ENCODE results near the gene AHSP.
"Not testable (repeated sequence)": the region's sequence is repeated elsewhere in the genome, so short reads cannot be mapped to it uniquely, and the experiment has no call there.

AHSP gene

DNA sequence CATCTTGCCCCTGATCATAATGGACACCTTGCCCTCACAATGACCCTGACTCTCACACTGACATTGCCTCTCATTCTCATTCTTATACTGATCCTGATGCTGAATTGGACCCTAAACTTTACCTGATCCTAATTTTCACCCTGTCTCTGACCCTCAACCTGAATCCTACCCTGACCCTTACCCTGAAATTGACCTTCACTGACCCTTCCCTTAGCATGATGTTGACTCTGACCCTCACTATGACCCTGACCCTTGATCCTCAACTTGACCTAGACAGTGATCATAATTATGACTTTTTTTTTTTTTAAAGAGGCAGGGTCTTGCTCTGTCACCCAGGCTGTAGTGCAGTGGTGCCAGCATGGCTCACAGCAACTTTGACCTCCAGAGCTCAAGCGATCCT is 3.4 kb downstream of the AHSP start:
- no peak for DNase-seq (ENCODE audit: low read depth in 2 of 2)

DNA sequence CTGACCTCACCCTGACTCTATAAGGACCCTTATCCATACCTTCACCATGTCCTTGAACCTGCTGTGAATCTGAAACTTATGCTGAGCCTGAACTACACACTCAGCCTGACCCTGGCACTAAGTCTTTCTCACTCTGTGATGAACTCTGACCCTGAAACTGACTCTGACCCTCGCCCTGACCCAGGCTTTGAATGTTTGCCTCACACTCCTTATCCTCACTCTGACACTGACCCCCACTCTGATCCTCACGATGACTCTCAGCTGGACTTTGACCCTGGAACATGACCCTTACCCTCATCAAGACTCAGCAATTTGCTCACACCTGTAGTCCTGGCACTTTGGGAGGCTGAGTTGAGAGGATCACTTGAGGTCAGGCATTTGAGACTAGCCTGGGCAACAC is 4.4 kb downstream of the AHSP start:
- DNase-seq (ENCODE audit: low read depth in 2 of 2) = no peak

DNA sequence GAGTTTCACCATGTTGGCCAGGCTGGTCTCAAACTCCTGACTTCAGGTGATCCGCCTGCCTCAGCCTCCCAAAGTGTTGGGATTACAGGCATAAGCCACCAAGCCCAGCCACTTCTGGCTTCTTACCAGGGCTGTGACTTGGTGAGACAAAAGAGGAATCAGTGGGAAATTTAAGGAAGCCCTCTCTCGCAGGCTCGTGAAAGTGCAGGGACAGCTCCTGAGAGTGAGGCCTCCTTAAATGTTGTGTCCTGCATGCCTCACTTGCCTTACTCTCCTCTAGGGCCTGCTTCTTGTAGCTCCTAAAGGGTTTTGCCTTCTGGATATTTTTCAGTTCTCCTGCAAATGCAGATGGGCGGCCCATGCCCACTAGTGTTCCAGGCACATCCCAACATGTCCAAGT is 5.2 kb downstream of the AHSP start:
- no peak for DNase-seq (ENCODE audit: low read depth in 2 of 2)

DNA sequence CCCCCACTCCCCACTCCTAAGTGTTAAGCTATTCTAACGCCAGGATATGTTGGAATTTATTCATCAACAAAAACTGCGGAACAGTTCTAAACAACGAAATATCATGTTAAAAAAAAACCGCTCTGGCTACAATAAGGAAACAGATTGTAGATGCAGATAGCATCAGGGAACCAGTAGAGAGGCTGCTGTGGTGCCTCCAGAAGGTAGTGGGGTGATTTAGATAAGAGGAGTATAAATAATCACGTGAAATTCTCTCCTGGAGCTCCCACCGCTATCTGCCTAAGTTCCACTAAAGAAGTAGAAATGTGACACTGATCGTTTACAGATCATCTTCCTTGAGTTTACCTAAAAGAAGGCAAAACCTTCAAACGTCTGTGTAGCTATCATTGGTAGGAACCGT is 8.0 kb downstream of the AHSP start:
- DNase-seq (ENCODE audit: low read depth in 2 of 2) = no peak

DNA sequence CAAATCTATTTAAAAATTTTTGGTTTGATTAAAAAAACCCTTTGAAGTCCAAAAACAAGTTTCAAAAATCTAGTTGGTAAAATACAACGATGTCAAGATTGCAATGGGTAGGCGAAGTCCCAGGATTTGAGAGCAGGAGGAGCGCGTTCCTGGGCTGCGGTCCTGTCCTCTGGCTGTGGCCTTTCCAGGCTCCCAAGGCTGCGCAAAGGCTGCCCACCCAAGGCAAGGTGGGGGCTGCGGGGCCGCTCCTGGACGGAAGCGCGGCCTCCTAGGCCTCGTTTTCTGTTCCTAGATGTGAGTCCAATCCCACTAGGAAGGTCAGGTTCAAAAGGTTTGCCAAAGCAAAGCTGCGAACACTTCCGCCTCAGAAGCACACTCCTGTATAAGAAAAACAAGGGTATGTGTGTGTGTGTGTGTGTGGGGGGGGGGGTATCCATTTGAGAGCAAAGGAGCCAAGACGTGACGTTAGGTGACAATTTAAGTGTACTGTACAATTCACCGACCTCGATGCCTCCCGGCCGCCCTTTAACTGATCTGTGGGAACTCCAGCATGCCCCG is 9.2 kb downstream of the AHSP start:
- no peak for DNase-seq (ENCODE audit: low read depth in 2 of 2)

DNA sequence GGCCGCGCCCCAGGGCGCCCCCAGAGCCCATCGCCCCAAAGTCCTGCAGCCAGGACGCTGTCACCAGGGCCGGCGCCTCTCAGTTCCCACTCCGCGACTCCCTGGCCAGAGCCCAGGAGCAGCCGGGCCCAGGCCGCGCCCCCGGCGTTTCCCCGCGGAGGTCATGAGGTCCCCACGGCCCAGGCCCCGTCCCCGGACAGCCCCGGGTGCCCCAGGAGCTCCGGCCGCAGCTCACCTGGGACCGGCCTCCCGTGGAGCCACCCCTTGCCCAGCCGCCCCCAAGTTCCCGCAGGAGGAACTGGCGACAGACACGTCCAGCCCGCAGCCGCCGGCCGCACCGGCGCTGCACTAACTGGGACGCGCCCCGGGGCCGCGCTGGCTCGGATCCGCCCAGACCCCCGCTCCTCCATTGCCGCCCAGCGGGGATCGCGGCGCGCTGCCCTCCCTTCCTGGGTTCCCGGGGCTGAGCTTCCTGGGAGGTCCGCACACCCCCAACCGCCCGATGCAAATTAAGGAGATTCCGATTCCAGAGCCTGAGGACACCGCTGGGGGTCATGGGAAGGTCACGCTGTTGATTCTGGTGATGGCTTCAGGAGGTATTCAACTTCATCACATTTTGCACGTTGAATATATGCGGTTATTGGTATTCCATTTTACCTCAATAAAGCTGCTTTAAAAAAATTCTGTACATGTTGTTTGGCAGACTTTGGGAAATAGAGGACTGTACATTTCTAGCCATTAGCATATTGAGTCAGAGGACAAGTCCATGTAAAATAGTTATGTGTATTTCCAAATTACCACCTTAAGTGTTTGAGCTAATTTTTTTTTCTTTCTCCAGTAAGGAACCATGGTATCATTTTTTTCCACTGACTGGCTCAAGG is 9.9 kb downstream of the AHSP start:
- DNase-seq (ENCODE audit: low read depth in 2 of 2) = no peak

DNA sequence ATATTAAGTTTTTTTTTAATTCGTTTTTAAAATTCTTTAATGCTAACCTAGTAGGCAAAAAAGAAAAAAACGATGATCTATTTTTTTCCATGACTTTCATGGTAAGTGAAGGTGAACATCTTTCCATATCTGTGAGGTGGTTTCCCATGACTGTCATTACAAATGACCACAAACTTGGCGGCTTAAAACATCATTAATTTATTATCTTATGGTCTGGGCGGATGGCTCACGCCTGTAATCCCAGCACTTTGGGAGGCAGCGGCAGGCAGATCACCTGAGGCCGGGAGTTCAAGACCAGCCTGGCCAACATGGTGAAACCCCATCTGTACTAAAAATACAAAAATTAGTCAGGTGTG is 10.5 kb downstream of the AHSP start:
- DNase-seq (ENCODE audit: low read depth in 2 of 2) = not testable (repeated sequence)

DNA sequence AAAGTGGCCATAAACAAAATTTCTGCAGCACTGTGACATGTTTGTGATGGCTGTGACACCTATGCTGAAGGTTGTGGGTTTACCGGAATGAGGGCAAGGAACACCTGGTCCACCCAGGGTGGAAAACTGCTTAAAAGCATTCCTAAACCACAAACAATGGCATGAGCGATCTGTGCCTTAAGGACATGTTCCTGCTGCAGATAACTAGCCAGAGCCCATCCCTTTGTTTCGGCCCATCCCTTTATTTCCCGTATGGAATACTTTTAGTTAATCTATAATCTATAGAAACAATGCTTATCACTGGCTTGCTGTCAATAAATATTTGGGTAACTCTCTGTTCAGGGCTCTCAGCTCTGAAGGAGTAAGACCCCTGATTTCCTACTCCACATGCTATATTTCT is 12.1 kb downstream of the AHSP start:
- not testable (repeated sequence) for DNase-seq (ENCODE audit: low read depth in 2 of 2)

DNA sequence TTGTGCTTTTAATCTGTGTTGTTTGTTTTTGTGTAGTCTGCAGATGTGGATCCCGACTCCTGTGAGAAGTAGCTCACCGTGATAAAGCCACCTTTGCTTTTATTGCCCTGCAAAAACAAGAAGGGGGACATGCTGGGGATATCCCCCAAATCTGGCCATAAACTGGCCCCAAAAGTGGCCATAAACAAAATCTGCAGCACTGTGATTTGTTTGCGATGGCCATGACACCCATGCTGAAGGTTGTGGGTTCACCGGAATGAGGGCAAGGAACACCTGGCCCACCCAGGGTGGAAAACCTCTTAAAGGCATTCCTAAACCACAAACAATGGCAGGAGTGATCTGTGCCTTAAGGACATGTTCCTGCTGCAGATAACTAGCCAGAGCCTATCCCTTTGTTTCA is 15.1 kb downstream of the AHSP start:
- no peak for DNase-seq (ENCODE audit: low read depth in 2 of 2)

DNA sequence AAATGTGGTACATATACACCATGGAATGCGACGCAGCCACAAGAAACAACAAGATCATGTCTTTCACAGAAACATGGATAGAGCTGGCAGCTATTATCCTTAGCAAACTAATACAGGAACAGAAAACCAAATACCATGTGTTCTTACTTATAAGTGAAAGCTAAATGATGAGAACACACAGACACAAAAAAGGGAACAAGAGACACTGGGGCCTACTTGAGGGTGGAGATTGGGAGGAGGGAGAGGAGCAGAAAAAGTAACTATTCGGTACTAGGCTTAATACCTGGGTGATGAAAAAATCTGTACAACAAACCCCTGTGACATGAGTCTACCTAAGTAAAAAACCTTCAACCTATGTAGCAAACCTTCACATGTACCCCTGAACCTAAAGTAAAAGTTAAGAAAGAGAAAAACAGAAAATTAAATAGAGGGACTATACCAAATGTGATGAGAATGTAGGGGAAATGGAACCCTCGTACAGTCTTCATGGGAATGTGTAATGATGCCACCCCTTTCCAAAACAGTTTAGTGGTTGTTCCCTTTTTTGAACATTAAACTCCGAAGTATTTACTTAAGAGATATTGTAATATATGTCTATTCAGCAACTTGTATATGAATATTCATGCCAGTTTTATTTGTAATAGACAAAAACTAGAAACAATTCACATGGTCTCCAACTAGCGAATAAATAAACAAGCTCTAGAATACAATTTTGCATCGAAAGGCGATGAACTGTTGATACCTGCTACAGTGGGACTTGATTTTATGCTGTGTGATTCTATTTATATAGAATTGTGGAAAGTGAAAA is 33.9 kb downstream of the AHSP start:
- no peak for DNase-seq (ENCODE audit: low read depth in 2 of 2)

DNA sequence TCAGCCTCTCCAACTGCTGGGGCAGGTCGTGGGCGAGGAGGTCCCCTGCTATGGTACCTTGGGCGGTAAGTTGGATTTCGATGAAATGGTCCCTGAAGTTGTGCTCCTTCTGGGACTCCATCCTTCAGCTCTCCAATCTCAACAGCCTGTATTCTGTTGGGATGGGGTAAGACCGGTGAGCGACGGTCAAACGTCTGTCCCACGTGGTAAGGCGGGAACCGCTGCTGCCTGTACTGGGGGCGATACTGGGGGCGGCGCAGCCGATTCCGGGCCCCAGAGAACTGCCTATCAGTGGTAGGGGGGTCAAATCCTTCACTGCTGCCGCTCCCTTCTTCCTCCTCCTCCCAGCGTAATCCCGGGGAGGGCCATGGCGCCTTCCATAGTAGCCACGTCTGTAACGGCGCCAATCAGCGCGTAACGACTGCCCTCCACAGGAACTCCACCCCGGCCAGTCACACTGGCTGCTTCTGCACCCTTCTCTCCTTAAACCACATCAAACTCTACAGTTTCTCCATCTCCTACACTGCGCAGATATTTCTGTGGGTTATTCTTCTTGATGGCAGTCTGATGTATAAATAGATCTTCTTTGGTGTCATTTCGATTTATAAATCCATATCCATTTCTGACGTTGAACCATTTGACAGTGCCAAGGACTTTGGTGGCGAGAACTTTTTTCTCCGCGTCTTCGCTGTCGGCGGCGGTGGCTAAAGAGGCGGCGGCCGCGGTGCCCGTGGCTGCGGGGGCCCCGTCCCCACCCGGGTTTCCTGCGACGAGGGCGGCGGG is 41.1 kb downstream of the AHSP start:
- no peak for DNase-seq (ENCODE audit: low read depth in 2 of 2)

DNA sequence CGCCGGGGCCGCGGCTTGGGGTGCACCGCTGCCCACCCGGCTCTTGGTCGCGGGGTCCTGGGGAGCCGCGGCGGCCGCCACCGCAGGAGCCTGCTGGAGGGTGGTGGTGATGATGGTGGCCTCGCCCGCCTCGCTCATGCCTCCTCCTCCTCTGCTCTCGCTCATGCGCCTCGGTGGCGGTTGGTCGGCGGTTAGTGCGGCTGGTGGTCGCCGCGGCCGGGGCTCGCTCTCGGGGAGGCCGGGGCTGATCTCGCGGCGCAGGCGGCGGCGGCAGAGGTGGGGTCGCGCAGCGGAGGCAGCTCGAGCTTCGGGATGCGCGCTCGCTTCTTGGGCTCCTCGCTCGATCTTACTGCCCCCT is 41.6 kb downstream of the AHSP start:
- no peak for DNase-seq (ENCODE audit: low read depth in 2 of 2)

DNA sequence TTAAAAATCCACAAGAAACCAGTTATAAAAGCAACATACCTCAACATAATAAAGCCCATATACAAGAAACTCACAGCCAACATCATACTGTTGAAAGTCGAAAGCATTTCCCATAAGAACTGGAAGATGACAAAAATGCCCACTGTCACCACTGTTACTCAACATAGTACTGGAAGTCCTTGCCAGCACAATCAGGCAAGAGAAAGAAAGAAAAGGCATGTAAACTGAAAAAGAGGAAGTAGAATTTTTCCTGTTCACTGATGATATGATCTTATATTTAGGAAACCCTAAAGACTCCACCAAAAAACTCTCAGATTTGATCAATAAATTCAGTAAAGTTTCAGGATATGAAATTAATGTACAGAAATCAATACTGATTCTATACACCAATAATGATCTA is 45.1 kb downstream of the AHSP start:
- no peak for DNase-seq (ENCODE audit: low read depth in 2 of 2)

DNA sequence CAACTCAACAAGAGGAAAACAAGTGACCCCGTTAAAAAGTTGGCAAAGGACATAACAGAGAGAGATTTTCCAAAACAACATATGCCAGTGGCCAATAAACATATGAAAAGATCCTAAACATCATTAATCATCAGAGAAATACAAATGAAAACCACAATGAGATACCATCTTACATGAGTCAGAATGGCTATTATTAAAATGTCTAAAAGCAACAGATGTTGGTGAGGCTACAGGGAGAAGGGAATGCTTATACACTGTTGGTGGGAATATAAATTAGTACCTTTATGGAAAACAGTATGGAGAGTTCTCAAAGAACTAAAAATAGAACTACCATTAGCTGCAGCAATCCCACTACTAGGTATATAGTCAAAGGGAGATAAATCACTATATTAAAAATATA is 46.5 kb downstream of the AHSP start:
- not testable (repeated sequence) for DNase-seq (ENCODE audit: low read depth in 2 of 2)

DNA sequence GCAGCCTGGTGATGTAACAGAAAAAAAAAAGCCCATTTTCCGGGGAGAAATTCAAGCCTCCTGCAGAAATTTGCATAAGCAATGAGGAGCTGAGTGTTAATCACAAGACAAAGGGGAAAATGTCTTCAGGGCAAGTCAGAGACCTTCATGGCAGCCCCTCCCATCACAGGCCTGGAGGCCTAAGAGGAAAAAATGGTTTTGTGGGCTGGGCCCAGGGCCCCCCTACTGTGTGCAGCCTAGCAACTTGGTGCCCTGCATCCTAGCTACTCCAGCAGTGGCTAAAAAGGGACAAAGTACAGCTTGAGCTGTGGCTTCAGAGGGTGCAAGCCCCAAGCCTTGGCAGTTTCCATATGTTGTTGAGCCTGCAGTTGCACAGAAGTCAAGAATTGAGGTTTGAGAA is 49.7 kb downstream of the AHSP start:
- no peak for DNase-seq (ENCODE audit: low read depth in 2 of 2)

Measured in fibroblast of skin of left quadriceps (primary cell).